GM19351 (cell line): ENCODE data around the gene DAZAP1.

Experiments
- ATAC-seq: cut with Tn5 transposase; IDR thresholded peaks from one replicate; pipeline ENCODE4 v1.9.1; 2021; ENCODE audit warnings: mild to moderate bottlenecking, moderate library complexity; ENCODE audit not compliant: unreplicated experiment

Gene DAZAP1

GRCh38 chr19:1407528-1408299, at the start of gene DAZAP1:
DAZAP1 (plus strand) TSS chr19:1407586; CDS start chr19:1407774, 188 bp downstream.
- peak; percentile 37 for ATAC-seq

GRCh38 chr19:1360126-1360817, 47.1 kb upstream of the DAZAP1 start:
- no peak for ATAC-seq

- no peak for ATAC-seq
These were observed 46.4 kb upstream of the DAZAP1 start for GRCh38 chr19:1360818-1361461.

- no peak for ATAC-seq
These were observed 45.6 kb upstream of the DAZAP1 start for GRCh38 chr19:1361601-1362386.

GRCh38 chr19:1362387-1363257, 44.8 kb upstream of the DAZAP1 start:
- no peak for ATAC-seq

GRCh38 chr19:1363599-1363998, 43.8 kb upstream of the DAZAP1 start:
- no peak for ATAC-seq

- ATAC-seq = no peak
These were observed 43.2 kb upstream of the DAZAP1 start for GRCh38 chr19:1364070-1364704.

- ATAC-seq = no peak
These were observed 41.8 kb upstream of the DAZAP1 start for GRCh38 chr19:1365319-1366269.

- no peak for ATAC-seq
These were observed 41.1 kb upstream of the DAZAP1 start for GRCh38 chr19:1366296-1366695.

- ATAC-seq = no peak
These were observed 40.2 kb upstream of the DAZAP1 start for GRCh38 chr19:1366899-1367870.

GRCh38 chr19:1369214-1369805, 38.1 kb upstream of the DAZAP1 start:
- ATAC-seq = no peak

GRCh38 chr19:1370579-1371361, 36.6 kb upstream of the DAZAP1 start:
- ATAC-seq = no peak

- ATAC-seq = no peak
These were observed 34.3 kb upstream of the DAZAP1 start for GRCh38 chr19:1373042-1373533.

GRCh38 chr19:1373534-1374249, 33.7 kb upstream of the DAZAP1 start:
- no peak for ATAC-seq

GRCh38 chr19:1374250-1374577, 33.2 kb upstream of the DAZAP1 start:
- no peak for ATAC-seq

GRCh38 chr19:1376415-1376805, 31.0 kb upstream of the DAZAP1 start:
- ATAC-seq = no peak
